ENCODE results near the gene DGCR8. TPM values are rescaled to one million over a fixed set of nuclear protein-coding genes. Genes with fewer than 3 reads are reported as not detected.

Gene DGCR8
- total RNA-seq, 1 experiment from 2014 or later = 53.1 TPM

GRCh38 chr22:20131597-20131858, 51.5 kb downstream of the DGCR8 start, which contains the start of gene ZDHHC8:
TSS of gene ZDHHC8 (plus strand) at chr22:20131804. CDS start at chr22:20131948, 144 bp downstream.
- no TSS peak for BruUV-seq (replicated peaks)
- Mint-ChIP-seq H3K4me1 (ENCODE audit: low read depth, unreplicated experiment) (no peaks in the 10 kb centered on the region), H3K4me3 (ENCODE audit: unreplicated experiment) (peak within 1 kb of the TSS; percentile 64), H3K27ac (ENCODE audit: unreplicated experiment) (no peak within 1 kb of the TSS), H3K9me3 (ENCODE audit: unreplicated experiment) (no peaks in the 10 kb centered on the region), H3K27me3 (ENCODE audit: insufficient read depth, unreplicated experiment) (no peaks in the 10 kb centered on the region), H3K36me3 (ENCODE audit: insufficient read depth, unreplicated experiment) (peaks cover 42% of the 10 kb centered on the region)
- Histone ChIP-seq H3K27me3 (replicated peaks; ENCODE audit: control insufficient read depth, insufficient read depth, low read length) (no peaks in the 10 kb centered on the region), H3K9me3 (no peaks in the 10 kb centered on the region), H3K36me3 (ENCODE audit: control insufficient read depth, insufficient read depth, low read length) (no peaks in the 10 kb centered on the region; the same call in 1 of the 2 replicates), H3K4me1 (no peaks in the 10 kb centered on the region), H3K4me3 (ENCODE audit: low read depth, low read length) (peak within 1 kb of the TSS; percentile 88)
- TF ChIP-seq CTCF (IDR thresholded peaks at IDR 0.05; ENCODE audit: insufficient read depth in 1 of 2, low read depth in 1 of 2, low read length in 1 of 2, severe bottlenecking in 1 of 2, unreplicated experiment in 1 of 2) = no peak
- POLR2A ChIA-PET = no interaction called here
- DNase-seq = no peak
- CTCF ChIA-PET = no interaction called here
- intact Hi-C loops (cut with micrococcal nuclease; ENCODE audit: unreplicated experiment) = no loop called here

GRCh38 chr22:20131859-20132685, 52.0 kb downstream of the DGCR8 start:
- Mint-ChIP-seq H3K27me3 (ENCODE audit: insufficient read depth, unreplicated experiment) (no peaks in the 10 kb centered on the region), H3K4me1 (ENCODE audit: low read depth, unreplicated experiment) (no peaks in the 10 kb centered on the region), H3K4me3 (ENCODE audit: unreplicated experiment) (peak overlapping the region; percentile 64), H3K27ac (ENCODE audit: unreplicated experiment) (no peak overlapping the region), H3K36me3 (ENCODE audit: insufficient read depth, unreplicated experiment) (peaks cover 37% of the 10 kb centered on the region), H3K9me3 (ENCODE audit: unreplicated experiment) (no peaks in the 10 kb centered on the region)
- POLR2A ChIA-PET = no interaction called here
- no peaks in the 10 kb centered on the region for H3K9me3 ChIP-seq
- no peaks in the 10 kb centered on the region; the same call in 1 of the 2 replicates for H3K36me3 ChIP-seq (ENCODE audit: control insufficient read depth, insufficient read depth, low read length)
- H3K4me1 ChIP-seq = no peaks in the 10 kb centered on the region
- TF ChIP-seq CTCF (IDR thresholded peaks at IDR 0.05; ENCODE audit: insufficient read depth in 1 of 2, low read depth in 1 of 2, low read length in 1 of 2, severe bottlenecking in 1 of 2, unreplicated experiment in 1 of 2) = no peak
- H3K27me3 ChIP-seq (replicated peaks; ENCODE audit: control insufficient read depth, insufficient read depth, low read length) = no peaks in the 10 kb centered on the region
- BruUV-seq (replicated peaks) = no TSS peak
- intact Hi-C loops (cut with micrococcal nuclease; ENCODE audit: unreplicated experiment) = no loop called here
- CTCF ChIA-PET = no interaction called here
- DNase-seq = no peak
- H3K4me3 ChIP-seq (ENCODE audit: low read depth, low read length) = peak overlapping the region; percentile 88

- TF ChIP-seq CTCF (IDR thresholded peaks at IDR 0.05; ENCODE audit: insufficient read depth in 1 of 2, low read depth in 1 of 2, low read length in 1 of 2, severe bottlenecking in 1 of 2, unreplicated experiment in 1 of 2) = no peak
- Histone ChIP-seq H3K27me3 (replicated peaks; ENCODE audit: control insufficient read depth, insufficient read depth, low read length) (no peaks in the 10 kb centered on the region), H3K9me3 (no peaks in the 10 kb centered on the region), H3K4me3 (ENCODE audit: low read depth, low read length) (peak overlapping the region; percentile 88), H3K4me1 (no peaks in the 10 kb centered on the region), H3K36me3 (ENCODE audit: control insufficient read depth, insufficient read depth, low read length) (no peaks in the 10 kb centered on the region; the same call in 1 of the 2 replicates)
- Mint-ChIP-seq H3K36me3 (ENCODE audit: insufficient read depth, unreplicated experiment) (peaks cover 30% of the 10 kb centered on the region), H3K9me3 (ENCODE audit: unreplicated experiment) (no peaks in the 10 kb centered on the region), H3K4me3 (ENCODE audit: unreplicated experiment) (peak overlapping the region; percentile 64), H3K27me3 (ENCODE audit: insufficient read depth, unreplicated experiment) (no peaks in the 10 kb centered on the region), H3K27ac (ENCODE audit: unreplicated experiment) (no peak overlapping the region), H3K4me1 (ENCODE audit: low read depth, unreplicated experiment) (no peaks in the 10 kb centered on the region)
- BruUV-seq (replicated peaks) = no TSS peak
- ChIA-PET CTCF (interaction anchor here (0.7 kb wide), 1 partner anchor 153 kb away, joined by 8 read pairs; no protein-coding TSS in a partner anchor), POLR2A (no interaction called here)
- intact Hi-C loops (cut with micrococcal nuclease; ENCODE audit: unreplicated experiment) = no loop called here
- DNase-seq = no peak
Measured at GRCh38 chr22:20132686-20133246, 52.7 kb downstream of the DGCR8 start.

Data from Caco-2 (cell line).